HepG2 (cell line): ENCODE measurements around the gene PSMD3. TPM values are rescaled to one million over a fixed set of nuclear protein-coding genes. Genes with fewer than 3 reads are reported as not detected.
A peak's percentile ranks its signal among the peaks of the same experiment; 100 is the strongest.

Experiments
- AHR ChIP-seq: IDR thresholded peaks from 2 replicates; pipeline ENCODE4 v1.6.1; 2018; ENCODE audit warnings: missing genetic modification reagents, missing compliant biosample characterization
- ARNT2 ChIP-seq: sonication (generic); formaldehyde crosslinking; IDR thresholded peaks from 2 replicates; pipeline ENCODE4 v1.8.0; 2022; ENCODE audit warnings: mild to moderate bottlenecking, low read depth, missing genetic modification reagents, moderate library complexity
- BORCS8-MEF2B ChIP-seq: sonication (generic); formaldehyde crosslinking; IDR thresholded peaks from 2 replicates; pipeline ENCODE4 v1.8.0; 2022; ENCODE audit warnings: mild to moderate bottlenecking, missing genetic modification reagents
- CHD4 ChIP-seq: fragments of 200-600 bp; sonication (generic); IDR thresholded peaks from 2 replicates; pipeline ENCODE4 v1.7.0; 2017; ENCODE audit warnings: mild to moderate bottlenecking, low read length, borderline replicate concordance
- HDAC1 ChIP-seq: sonication (generic); formaldehyde crosslinking; IDR thresholded peaks from 2 replicates; pipeline ENCODE4 v1.5.1; 2020; ENCODE audit warnings: mild to moderate bottlenecking, missing genetic modification reagents
- MIER2 ChIP-seq: IDR thresholded peaks from 2 replicates; pipeline ENCODE4 v1.6.1; 2016; ENCODE audit warnings: missing biosample characterization, missing genetic modification reagents
- PAX8 ChIP-seq: sonication (generic); formaldehyde crosslinking; IDR thresholded peaks from 2 replicates; pipeline ENCODE4 v1.8.0; 2022; ENCODE audit warnings: mild to moderate bottlenecking, missing genetic modification reagents, borderline replicate concordance
- RFXAP ChIP-seq: sonication (generic); formaldehyde crosslinking; IDR thresholded peaks from 2 replicates; pipeline ENCODE4 v1.4.0; 2020; ENCODE audit warnings: missing genetic modification reagents, borderline replicate concordance
- TAF15 ChIP-seq: fragments of 200-400 bp; formaldehyde crosslinking; IDR thresholded peaks from one replicate; pipeline ENCODE4 v1.6.1; 2018; ENCODE audit warnings: mild to moderate bottlenecking, low read depth, low read length; ENCODE audit not compliant: poor library complexity, severe bottlenecking
- polyA plus RNA-seq, 8 experiments: library from polyadenylated mRNA; depleted of rRNA in 3 of 8; stranded (reverse) in 7 of 8; unstranded in 1 of 8; fragments of >200 nt; fragmentation: Illumina TruSeq in 4 of 8; extraction: Trizol in 4 of 8; gene quantifications; 2 replicates each; pipeline versions ENCODE4 v1.2.1 to v1.2.3, GENCODE V29; 2011 to 2016; ENCODE audit warnings: low read depth in 4 of 8, missing spikeins in 1 of 8, mixed read lengths in 1 of 8; ENCODE audit not compliant: insufficient read depth in 1 of 8
- total RNA-seq, 5 experiments: library from RNA; depleted of rRNA; stranded (reverse); fragments of >200 nt; fragmentation: Illumina TruSeq; extraction: Trizol; gene quantifications; 2 replicates each; pipeline ENCODE4 v1.2.3, GENCODE V29; 2016; ENCODE audit warnings: low read depth in 1 of 5
- TF ChIP-seq, protein P1 (sequence below): sonication (generic); formaldehyde crosslinking; IDR thresholded peaks from 2 replicates; pipeline ENCODE4 v1.8.0; 2022; ENCODE audit warnings: mild to moderate bottlenecking, missing genetic modification reagents
- TF ChIP-seq, protein P2 (sequence below): sonication (generic); formaldehyde crosslinking; conservative IDR thresholded peaks from 2 replicates; pipeline ENCODE4 v1.5.0; 2020; ENCODE audit warnings: missing genetic modification reagents
- TF ChIP-seq, protein P3 (sequence below): sonication (generic); formaldehyde crosslinking; IDR thresholded peaks from 2 replicates; pipeline ENCODE4 v1.5.0; 2020; ENCODE audit warnings: mild to moderate bottlenecking, missing genetic modification reagents
- TF ChIP-seq, protein P4 (sequence below), 2 experiments: fragments of 450-650 bp in 1 of 2; sonication (generic) in 1 of 2; formaldehyde crosslinking in 1 of 2; IDR thresholded peaks; 2 replicates each; pipeline versions ENCODE4 v1.6.1 to v1.8.0; 2016 to 2022; ENCODE audit warnings: antibody characterized with exemption in 1 of 2, mild to moderate bottlenecking in 1 of 2, missing genetic modification reagents in 1 of 2

PSMD3 gene
- total and polyA plus RNA-seq, 2 of the 13 experiments (the other 11 are each of a cell fraction or from before 2014, with no cell fraction given) = 97.4 to 146 TPM

GRCh38 chr17:40038882-40039513 lies 58.4 kb downstream of the PSMD3 start (continued):
- TF ChIP-seq, protein P1, sequence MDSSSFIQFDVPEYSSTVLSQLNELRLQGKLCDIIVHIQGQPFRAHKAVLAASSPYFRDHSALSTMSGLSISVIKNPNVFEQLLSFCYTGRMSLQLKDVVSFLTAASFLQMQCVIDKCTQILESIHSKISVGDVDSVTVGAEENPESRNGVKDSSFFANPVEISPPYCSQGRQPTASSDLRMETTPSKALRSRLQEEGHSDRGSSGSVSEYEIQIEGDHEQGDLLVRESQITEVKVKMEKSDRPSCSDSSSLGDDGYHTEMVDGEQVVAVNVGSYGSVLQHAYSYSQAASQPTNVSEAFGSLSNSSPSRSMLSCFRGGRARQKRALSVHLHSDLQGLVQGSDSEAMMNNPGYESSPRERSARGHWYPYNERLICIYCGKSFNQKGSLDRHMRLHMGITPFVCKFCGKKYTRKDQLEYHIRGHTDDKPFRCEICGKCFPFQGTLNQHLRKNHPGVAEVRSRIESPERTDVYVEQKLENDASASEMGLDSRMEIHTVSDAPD = no peak
- TF ChIP-seq RFXAP (CRISPR knock-in tag) = no peak
- TF ChIP-seq ARNT2 (CRISPR knock-in tag) = no peak
- no peak for TF ChIP-seq BORCS8-MEF2B (CRISPR knock-in tag)
- TF ChIP-seq PAX8 (CRISPR knock-in tag) = no peak
- no peak for TF ChIP-seq AHR (CRISPR knock-in tag)
- TF ChIP-seq CHD4 = no peak
- TF ChIP-seq, protein P2, sequence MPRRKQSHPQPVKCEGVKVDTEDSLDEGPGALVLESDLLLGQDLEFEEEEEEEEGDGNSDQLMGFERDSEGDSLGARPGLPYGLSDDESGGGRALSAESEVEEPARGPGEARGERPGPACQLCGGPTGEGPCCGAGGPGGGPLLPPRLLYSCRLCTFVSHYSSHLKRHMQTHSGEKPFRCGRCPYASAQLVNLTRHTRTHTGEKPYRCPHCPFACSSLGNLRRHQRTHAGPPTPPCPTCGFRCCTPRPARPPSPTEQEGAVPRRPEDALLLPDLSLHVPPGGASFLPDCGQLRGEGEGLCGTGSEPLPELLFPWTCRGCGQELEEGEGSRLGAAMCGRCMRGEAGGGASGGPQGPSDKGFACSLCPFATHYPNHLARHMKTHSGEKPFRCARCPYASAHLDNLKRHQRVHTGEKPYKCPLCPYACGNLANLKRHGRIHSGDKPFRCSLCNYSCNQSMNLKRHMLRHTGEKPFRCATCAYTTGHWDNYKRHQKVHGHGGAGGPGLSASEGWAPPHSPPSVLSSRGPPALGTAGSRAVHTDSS (CRISPR knock-in tag) = no peak
- 0 out of 2 replicates have a peak, but pooled peaks have one; percentile 29 for TF ChIP-seq MIER2 (CRISPR knock-in tag)
- no peak for TF ChIP-seq TAF15
- TF ChIP-seq, protein P3, sequence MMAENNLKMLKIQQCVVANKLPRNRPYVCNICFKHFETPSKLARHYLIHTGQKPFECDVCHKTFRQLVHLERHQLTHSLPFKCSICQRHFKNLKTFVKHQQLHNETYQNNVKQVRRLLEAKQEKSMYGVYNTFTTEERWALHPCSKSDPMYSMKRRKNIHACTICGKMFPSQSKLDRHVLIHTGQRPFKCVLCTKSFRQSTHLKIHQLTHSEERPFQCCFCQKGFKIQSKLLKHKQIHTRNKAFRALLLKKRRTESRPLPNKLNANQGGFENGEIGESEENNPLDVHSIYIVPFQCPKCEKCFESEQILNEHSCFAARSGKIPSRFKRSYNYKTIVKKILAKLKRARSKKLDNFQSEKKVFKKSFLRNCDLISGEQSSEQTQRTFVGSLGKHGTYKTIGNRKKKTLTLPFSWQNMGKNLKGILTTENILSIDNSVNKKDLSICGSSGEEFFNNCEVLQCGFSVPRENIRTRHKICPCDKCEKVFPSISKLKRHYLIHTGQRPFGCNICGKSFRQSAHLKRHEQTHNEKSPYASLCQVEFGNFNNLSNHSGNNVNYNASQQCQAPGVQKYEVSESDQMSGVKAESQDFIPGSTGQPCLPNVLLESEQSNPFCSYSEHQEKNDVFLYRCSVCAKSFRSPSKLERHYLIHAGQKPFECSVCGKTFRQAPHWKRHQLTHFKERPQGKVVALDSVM (CRISPR knock-in tag) = no peak
- no peak for TF ChIP-seq HDAC1 (CRISPR knock-in tag)
- TF ChIP-seq, protein P4, sequence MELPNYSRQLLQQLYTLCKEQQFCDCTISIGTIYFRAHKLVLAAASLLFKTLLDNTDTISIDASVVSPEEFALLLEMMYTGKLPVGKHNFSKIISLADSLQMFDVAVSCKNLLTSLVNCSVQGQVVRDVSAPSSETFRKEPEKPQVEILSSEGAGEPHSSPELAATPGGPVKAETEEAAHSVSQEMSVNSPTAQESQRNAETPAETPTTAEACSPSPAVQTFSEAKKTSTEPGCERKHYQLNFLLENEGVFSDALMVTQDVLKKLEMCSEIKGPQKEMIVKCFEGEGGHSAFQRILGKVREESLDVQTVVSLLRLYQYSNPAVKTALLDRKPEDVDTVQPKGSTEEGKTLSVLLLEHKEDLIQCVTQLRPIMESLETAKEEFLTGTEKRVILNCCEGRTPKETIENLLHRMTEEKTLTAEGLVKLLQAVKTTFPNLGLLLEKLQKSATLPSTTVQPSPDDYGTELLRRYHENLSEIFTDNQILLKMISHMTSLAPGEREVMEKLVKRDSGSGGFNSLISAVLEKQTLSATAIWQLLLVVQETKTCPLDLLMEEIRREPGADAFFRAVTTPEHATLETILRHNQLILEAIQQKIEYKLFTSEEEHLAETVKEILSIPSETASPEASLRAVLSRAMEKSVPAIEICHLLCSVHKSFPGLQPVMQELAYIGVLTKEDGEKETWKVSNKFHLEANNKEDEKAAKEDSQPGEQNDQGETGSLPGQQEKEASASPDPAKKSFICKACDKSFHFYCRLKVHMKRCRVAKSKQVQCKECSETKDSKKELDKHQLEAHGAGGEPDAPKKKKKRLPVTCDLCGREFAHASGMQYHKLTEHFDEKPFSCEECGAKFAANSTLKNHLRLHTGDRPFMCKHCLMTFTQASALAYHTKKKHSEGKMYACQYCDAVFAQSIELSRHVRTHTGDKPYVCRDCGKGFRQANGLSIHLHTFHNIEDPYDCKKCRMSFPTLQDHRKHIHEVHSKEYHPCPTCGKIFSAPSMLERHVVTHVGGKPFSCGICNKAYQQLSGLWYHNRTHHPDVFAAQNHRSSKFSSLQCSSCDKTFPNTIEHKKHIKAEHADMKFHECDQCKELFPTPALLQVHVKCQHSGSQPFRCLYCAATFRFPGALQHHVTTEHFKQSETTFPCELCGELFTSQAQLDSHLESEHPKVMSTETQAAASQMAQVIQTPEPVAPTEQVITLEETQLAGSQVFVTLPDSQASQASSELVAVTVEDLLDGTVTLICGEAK (IDR thresholded peaks at IDR 0.05) = no peak
- TF ChIP-seq, protein P4 (CRISPR knock-in tag; IDR thresholded peaks at IDR 0.05) = no peak
